RWPE1 (cell line): ENCODE measurements around the gene CDCA3.
"Not testable (repeated sequence)": the region's sequence is repeated elsewhere in the genome, so short reads cannot be mapped to it uniquely, and the experiment has no call there.

Experiments used
- CTCF ChIA-PET: fragments of 350-600 bp; sonication (Branson Sonifier 250); formaldehyde crosslinking; extraction: SDS; loops from one replicate; lab custom pipeline; 2021; lab: Yijun Ruan, JAX
- POLR2A ChIA-PET: fragments of 400-600 bp; formaldehyde crosslinking; extraction: SDS; loops from one replicate; lab custom pipeline; 2020; ENCODE audit warnings: antibody characterized with exemption; ENCODE audit not compliant: low non-redundant PET; lab: Yijun Ruan, JAX
- DNase-seq: peaks from one replicate; pipeline ENCODE4 v3.0.0; 2012; ENCODE audit warnings: low spot score
- H3K27ac ChIP-seq: fragments of 450-650 bp; 2 replicates; pipeline ENCODE4 v1.5.1; 2017
- TF ChIP-seq, protein P1 (sequence below): fragments of 450-650 bp; conservative IDR thresholded peaks from 2 replicates; pipeline ENCODE4 v1.5.1; 2017; ENCODE audit warnings: low read depth, mild to moderate bottlenecking

CDCA3 gene

GRCh38 chr12:6891646-6892001 is 40.5 kb upstream of the CDCA3 start:
- CTCF ChIA-PET = interaction anchor here (0.6 to 1.6 kb wide), 13 partner anchors 10 to 362 kb away, joined by 3 to 16 read pairs (median 4); partner anchors contain the start of genes LRRC23, MLF2 and SPSB2
- DNase-seq = no peak
- POLR2A ChIA-PET = interaction anchor here (0.5 to 1.4 kb wide), 7 partner anchors 9 to 1814 kb away, joined by 3 to 9 read pairs (median 3); partner anchors contain the start of gene COPS7A

GRCh38 chr12:6890789-6891645 is 39.9 kb upstream of the CDCA3 start:
- TF ChIP-seq, protein P1, sequence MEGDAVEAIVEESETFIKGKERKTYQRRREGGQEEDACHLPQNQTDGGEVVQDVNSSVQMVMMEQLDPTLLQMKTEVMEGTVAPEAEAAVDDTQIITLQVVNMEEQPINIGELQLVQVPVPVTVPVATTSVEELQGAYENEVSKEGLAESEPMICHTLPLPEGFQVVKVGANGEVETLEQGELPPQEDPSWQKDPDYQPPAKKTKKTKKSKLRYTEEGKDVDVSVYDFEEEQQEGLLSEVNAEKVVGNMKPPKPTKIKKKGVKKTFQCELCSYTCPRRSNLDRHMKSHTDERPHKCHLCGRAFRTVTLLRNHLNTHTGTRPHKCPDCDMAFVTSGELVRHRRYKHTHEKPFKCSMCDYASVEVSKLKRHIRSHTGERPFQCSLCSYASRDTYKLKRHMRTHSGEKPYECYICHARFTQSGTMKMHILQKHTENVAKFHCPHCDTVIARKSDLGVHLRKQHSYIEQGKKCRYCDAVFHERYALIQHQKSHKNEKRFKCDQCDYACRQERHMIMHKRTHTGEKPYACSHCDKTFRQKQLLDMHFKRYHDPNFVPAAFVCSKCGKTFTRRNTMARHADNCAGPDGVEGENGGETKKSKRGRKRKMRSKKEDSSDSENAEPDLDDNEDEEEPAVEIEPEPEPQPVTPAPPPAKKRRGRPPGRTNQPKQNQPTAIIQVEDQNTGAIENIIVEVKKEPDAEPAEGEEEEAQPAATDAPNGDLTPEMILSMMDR = peak; percentile 75
- ChIA-PET POLR2A (interaction anchor here (0.5 to 1.4 kb wide), 8 partner anchors 9 to 1815 kb away, joined by 3 to 9 read pairs (median 3); partner anchors contain the start of gene COPS7A), CTCF (interaction anchor here (0.6 to 1.6 kb wide), 15 partner anchors 10 to 830 kb away, joined by 3 to 16 read pairs (median 4); partner anchors contain the start of genes LRRC23, MLF2 and SPSB2)
- peak; percentile 91 for DNase-seq
- peak overlapping the region; percentile 77 for H3K27ac ChIP-seq

More at GRCh38 chr12:6891646-6892001, 40.5 kb upstream of the CDCA3 start:
- H3K27ac ChIP-seq = peak overlapping the region; percentile 77
- TF ChIP-seq, protein P1 = no peak

DNA sequence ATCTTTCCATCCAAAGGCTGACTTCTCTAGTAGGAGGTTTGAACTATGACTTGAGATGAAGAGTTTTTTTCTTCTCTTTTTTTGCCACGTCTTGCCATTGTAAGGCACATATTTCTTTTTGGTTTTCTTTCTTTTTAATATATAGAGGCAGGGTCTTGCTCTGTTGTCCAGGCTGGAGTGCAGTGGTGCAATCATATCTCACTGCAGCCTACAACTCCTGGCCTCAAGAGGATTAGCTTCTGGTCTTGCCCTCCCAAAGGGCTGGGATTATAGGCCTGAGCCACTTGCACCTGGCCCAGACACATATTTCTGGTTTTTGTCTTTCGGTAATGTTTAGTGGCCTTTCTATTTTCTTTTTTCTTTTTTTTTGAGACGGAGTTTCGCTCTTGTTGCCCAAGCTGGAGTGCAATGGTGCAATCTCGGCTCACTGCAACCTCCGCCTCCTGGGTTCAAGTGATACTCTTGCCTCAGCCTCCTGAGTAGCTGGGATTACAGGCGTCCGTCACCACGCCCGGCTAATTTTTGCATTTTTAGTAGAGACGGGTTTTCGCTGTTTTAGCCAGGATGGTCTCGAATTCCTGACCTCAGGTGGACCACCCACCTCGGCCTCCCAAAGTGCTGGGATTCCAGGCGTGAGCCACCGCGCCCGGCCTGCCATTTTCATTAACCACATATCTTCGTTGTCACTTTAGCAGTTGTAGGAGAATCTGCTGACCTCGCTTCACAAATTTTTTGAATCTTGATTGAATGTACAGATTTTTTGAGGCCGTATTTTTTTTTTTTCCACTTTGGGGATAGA is 38.9 kb upstream of the CDCA3 start:
- H3K27ac ChIP-seq = peak overlapping the region; percentile 45; the same call in 1 of the 2 replicates
- POLR2A ChIA-PET, DNase-seq: not testable (repeated sequence)
- CTCF ChIA-PET = interaction anchor here (0.6 kb wide), 1 partner anchor 13 kb away, joined by 3 read pairs; no protein-coding TSS in a partner anchor

DNA sequence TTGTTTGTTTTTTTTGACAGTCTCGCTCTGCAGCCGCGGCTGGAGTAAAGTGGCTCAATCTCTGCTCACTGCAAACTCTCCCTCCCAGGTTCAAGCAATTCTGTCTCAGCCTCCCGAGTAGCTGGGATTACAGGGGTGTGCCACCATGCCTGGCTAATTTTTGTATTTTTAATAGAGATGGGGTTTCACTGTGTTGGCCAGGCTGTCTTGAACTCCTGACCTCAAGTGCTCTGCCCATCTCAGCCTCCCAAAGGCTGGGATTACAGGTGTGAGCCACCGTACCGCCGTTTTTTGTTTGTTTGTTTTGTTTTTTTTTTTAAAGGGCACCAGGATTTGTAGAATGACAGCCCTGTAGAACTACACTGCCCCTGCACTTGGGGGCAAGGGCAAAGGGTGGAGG is 37.7 kb upstream of the CDCA3 start:
- CTCF ChIA-PET = interaction anchor here (0.5 kb wide), 1 partner anchor 12 kb away, joined by 3 read pairs; no protein-coding TSS in a partner anchor
- POLR2A ChIA-PET, DNase-seq, H3K27ac ChIP-seq: not testable (repeated sequence)

DNA sequence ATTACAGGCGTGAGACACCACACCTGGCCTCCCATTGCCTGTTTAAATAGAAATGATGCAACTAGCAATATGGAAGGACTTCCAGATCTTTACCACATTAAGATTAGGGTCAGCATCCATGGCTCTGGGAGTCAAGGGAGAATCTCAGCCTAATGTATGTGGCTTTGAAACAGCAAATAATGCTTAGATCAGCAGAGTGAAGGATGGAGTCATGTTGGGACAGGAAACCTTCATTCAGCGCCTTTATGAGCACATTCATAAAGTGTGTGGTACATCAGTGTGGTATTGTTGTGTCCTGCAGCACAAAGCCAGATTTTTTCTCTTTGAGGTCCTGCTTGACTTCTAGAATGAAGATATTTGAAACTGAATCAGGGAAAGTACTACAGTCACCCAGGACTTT is 37.3 kb upstream of the CDCA3 start:
- TF ChIP-seq, protein P1 = no peak
- ChIA-PET CTCF (no interaction called here), POLR2A (no interaction called here)
- H3K27ac ChIP-seq = no peak overlapping the region
- no peak for DNase-seq

- TF ChIP-seq, protein P1 = no peak
- no peak overlapping the region for H3K27ac ChIP-seq
- ChIA-PET POLR2A (no interaction called here), CTCF (no interaction called here)
- DNase-seq = no peak
Measured at GRCh38 chr12:6887460-6887859, 36.4 kb upstream of the CDCA3 start.

DNA sequence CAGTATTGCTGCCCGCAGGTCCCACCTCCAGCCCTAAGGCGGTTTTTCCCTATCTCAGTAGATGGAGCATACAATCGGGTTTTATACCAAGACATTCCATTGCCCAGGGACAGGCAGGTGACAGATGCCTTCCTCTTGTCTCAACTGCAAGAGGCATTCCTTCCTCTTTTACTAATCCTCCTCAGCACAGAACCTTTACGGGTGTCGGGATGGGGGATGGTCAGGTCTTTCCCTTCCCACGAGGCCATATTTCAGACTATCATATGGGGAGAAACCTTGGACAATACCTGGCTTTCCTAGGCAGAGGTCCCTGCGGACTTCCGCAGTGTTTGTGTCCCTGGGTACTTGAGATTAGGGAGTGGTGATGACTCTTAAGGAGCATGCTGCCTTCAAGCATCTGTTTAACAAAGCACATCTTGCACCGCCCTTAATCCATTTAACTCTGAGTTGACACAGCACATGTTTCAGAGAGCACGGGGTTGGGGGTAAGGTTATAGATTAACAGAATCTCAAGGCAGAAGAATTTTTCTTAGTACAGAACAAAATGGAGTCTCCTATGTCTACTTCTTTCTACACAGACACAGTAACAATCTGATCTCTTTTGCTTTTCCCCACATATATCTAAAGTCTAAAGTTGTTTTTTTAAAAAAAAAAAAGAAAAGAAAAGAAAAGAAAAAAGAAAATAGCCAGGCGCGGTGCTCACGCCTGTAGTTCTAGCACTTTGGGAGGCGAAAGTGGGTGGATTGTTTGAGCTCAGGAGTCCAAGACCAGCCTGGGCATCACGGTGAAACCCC is 35.3 kb upstream of the CDCA3 start:
- POLR2A ChIA-PET, H3K27ac ChIP-seq, CTCF ChIA-PET, DNase-seq: not testable (repeated sequence)
